PC-3 (cell line): ENCODE measurements around the gene TMEFF2. TPM values are rescaled to one million over a fixed set of nuclear protein-coding genes. Genes with fewer than 3 reads are reported as not detected.

ENCODE experiments used
- ATAC-seq: fragments of 200-7000 bp; cut with Tn5 transposase; 2 replicates; pipeline ENCODE4 v1.9.1; 2020; ENCODE audit warnings: mild to moderate bottlenecking, moderate library complexity
- BruUV-seq: library from RNA; stranded (reverse); fragments of 400-500 nt; replicated peaks from 2 replicates; lab custom pipeline; 2021; lab: Mats Ljungman, UMichigan
- CTCF ChIA-PET: fragments of 300-600 bp; sonication (Branson Sonifier 250); formaldehyde crosslinking; loops from one replicate; lab custom pipeline; 2022; ENCODE audit warnings: antibody characterized with exemption; lab: Charles Lee
- POLR2A ChIA-PET: fragments of 300-600 bp; sonication (Branson Sonifier 250); formaldehyde crosslinking; loops from one replicate; lab custom pipeline; 2022; ENCODE audit warnings: antibody characterized with exemption; ENCODE audit not compliant: unreplicated experiment; lab: Charles Lee
- DNase-seq: peaks from one replicate; pipeline ENCODE4 v3.0.0-alpha.2; 2015
- H2AFZ ChIP-seq: fragments of 300-600 bp; sonication (generic); 2 replicates; pipeline ENCODE4 v1.6.0; 2016; ENCODE audit warnings: antibody characterized with exemption, low read length
- H3F3A ChIP-seq: fragments of 300-600 bp; sonication (generic); one replicate; pipeline ENCODE4 v1.6.0; 2017; ENCODE audit warnings: antibody characterized with exemption, low read length, control low read depth, mild to moderate bottlenecking; ENCODE audit not compliant: unreplicated experiment
- H3K27ac ChIP-seq: fragments of 300-600 bp; sonication (generic); 2 replicates; pipeline ENCODE4 v1.5.1; 2016; ENCODE audit warnings: mild to moderate bottlenecking, low read length
- H3K27me3 ChIP-seq: fragments of 300-600 bp; sonication (generic); 2 replicates; pipeline ENCODE4 v1.6.1; 2016; ENCODE audit warnings: low read length, mixed read lengths
- H3K36me3 ChIP-seq: fragments of 300-600 bp; sonication (generic); 2 replicates; pipeline ENCODE4 v1.6.1; 2016; ENCODE audit warnings: low read depth, mixed run types, low read length, mixed read lengths
- H3K4me1 ChIP-seq: fragments of 300-600 bp; sonication (generic); 2 replicates; pipeline ENCODE4 v1.5.1; 2016; ENCODE audit warnings: low read length; ENCODE audit not compliant: insufficient read depth
- H3K4me2 ChIP-seq: fragments of 300-600 bp; sonication (generic); 2 replicates; pipeline ENCODE4 v1.6.0; 2016; ENCODE audit warnings: low read length
- H3K4me3 ChIP-seq: fragments of 300-600 bp; sonication (generic); 2 replicates; pipeline ENCODE4 v1.5.1; 2016; ENCODE audit warnings: mild to moderate bottlenecking, low read length, mixed read lengths
- H3K79me2 ChIP-seq: fragments of 300-600 bp; sonication (generic); 2 replicates; pipeline ENCODE4 v1.6.1; 2017; ENCODE audit warnings: low read length, mixed read lengths
- H3K9ac ChIP-seq: fragments of 300-600 bp; sonication (generic); 2 replicates; pipeline ENCODE4 v1.6.0; 2016; ENCODE audit warnings: mild to moderate bottlenecking, low read length
- H3K9me2 ChIP-seq: fragments of 300-600 bp; sonication (generic); replicated peaks from 2 replicates; pipeline ENCODE4 v1.6.1; 2016; ENCODE audit warnings: mixed run types, low read length, mixed read lengths
- H3K9me3 ChIP-seq: fragments of 300-600 bp; sonication (generic); 2 replicates; pipeline ENCODE4 v1.6.1; 2016; ENCODE audit warnings: low read length, mixed read lengths
- H4K20me1 ChIP-seq: fragments of 300-600 bp; sonication (generic); 2 replicates; pipeline ENCODE4 v1.6.1; 2016; ENCODE audit warnings: low read length, mixed read lengths
- CTCF ChIP-seq: fragments of 300-600 bp; sonication (generic); conservative IDR thresholded peaks from 2 replicates; pipeline ENCODE4 v1.5.1; 2017; ENCODE audit warnings: antibody characterized with exemption, low read depth, mild to moderate bottlenecking, low read length
- EZH2 ChIP-seq: fragments of 300-600 bp; sonication (generic); IDR thresholded peaks from one replicate; pipeline ENCODE4 v1.6.1; 2017; ENCODE audit warnings: antibody characterized with exemption, mild to moderate bottlenecking, low read length; ENCODE audit not compliant: unreplicated experiment
- EZH2phosphoT487 ChIP-seq: fragments of 300-600 bp; sonication (generic); IDR thresholded peaks from 2 replicates; pipeline ENCODE4 v1.6.1; 2018; ENCODE audit warnings: mild to moderate bottlenecking, antibody characterized with exemption, low read length, borderline replicate concordance
- intact Hi-C: fragments of 100-400 bp; cut with micrococcal nuclease; formaldehyde crosslinking; loops from 2 replicates; pipeline ENCODE4 v1.9.0; 2023
- total RNA-seq: library from RNA; depleted of rRNA; stranded (reverse); fragments of >200 nt; gene quantifications from 2 replicates; pipeline ENCODE4 v1.2.3, GENCODE V29; 2014

The TMEFF2 gene
- total RNA-seq, 1 experiment from 2014 or later = not detected

GRCh38 chr2:192059266-192059665 lies 135.5 kb downstream of the TMEFF2 start:
- H3K4me2 ChIP-seq = no peak overlapping the region
- H3K9me2 ChIP-seq = no peaks in the 10 kb centered on the region
- H3K79me2 ChIP-seq = no peaks in the 10 kb centered on the region
- H3K36me3 ChIP-seq = no peaks in the 10 kb centered on the region
- no peak overlapping the region for H2AFZ ChIP-seq
- no peaks in the 10 kb centered on the region for H3F3A ChIP-seq
- H4K20me1 ChIP-seq = no peaks in the 10 kb centered on the region
- DNase-seq (no peak), ATAC-seq (no peak)
- POLR2A ChIA-PET = no interaction called here
- CTCF ChIA-PET = no interaction called here
- TF ChIP-seq EZH2phosphoT487 (no peak), CTCF (no peak), EZH2 (no peak)
- H3K9me3 ChIP-seq = no peaks in the 10 kb centered on the region
- no TSS peak for BruUV-seq
- no peaks in the 10 kb centered on the region for H3K4me1 ChIP-seq
- intact Hi-C loops = no loop called here
- H3K27ac ChIP-seq = no peak overlapping the region
- H3K27me3 ChIP-seq = no peaks in the 10 kb centered on the region
- no peak overlapping the region for H3K9ac ChIP-seq
- H3K4me3 ChIP-seq = no peak overlapping the region

- Histone ChIP-seq H3K4me2 (no peak overlapping the region), H3K36me3 (no peaks in the 10 kb centered on the region), H3K9me3 (no peaks in the 10 kb centered on the region), H3K9ac (no peak overlapping the region), H3K27me3 (no peaks in the 10 kb centered on the region), H3K4me3 (no peak overlapping the region), H3F3A (no peaks in the 10 kb centered on the region), H3K27ac (no peak overlapping the region), H4K20me1 (no peaks in the 10 kb centered on the region), H3K79me2 (no peaks in the 10 kb centered on the region), H3K9me2 (no peaks in the 10 kb centered on the region), H2AFZ (no peak overlapping the region), H3K4me1 (no peaks in the 10 kb centered on the region)
- CTCF ChIA-PET = no interaction called here
- TF ChIP-seq EZH2 (no peak), EZH2phosphoT487 (no peak), CTCF (no peak)
- ATAC-seq (no peak), DNase-seq (no peak)
- no TSS peak for BruUV-seq
- intact Hi-C loops = no loop called here
- POLR2A ChIA-PET = no interaction called here
These were observed 140.8 kb downstream of the TMEFF2 start for GRCh38 chr2:192053921-192054320.

- H3F3A ChIP-seq = no peaks in the 10 kb centered on the region
- H3K4me1 ChIP-seq = no peaks in the 10 kb centered on the region
- no peak overlapping the region for H3K27ac ChIP-seq
- ATAC-seq (no peak), DNase-seq (no peak)
- POLR2A ChIA-PET = no interaction called here
- H2AFZ ChIP-seq = no peak overlapping the region
- no peaks in the 10 kb centered on the region for H3K27me3 ChIP-seq
- CTCF ChIA-PET = no interaction called here
- no peaks in the 10 kb centered on the region for H3K79me2 ChIP-seq
- H3K9me3 ChIP-seq = no peaks in the 10 kb centered on the region
- H3K4me3 ChIP-seq = no peak overlapping the region
- no peak overlapping the region for H3K9ac ChIP-seq
- TF ChIP-seq EZH2phosphoT487 (no peak), CTCF (no peak), EZH2 (no peak)
- H4K20me1 ChIP-seq = no peaks in the 10 kb centered on the region
- no peaks in the 10 kb centered on the region for H3K9me2 ChIP-seq
- BruUV-seq = no TSS peak
- no peak overlapping the region for H3K4me2 ChIP-seq
- intact Hi-C loops = no loop called here
- H3K36me3 ChIP-seq = no peaks in the 10 kb centered on the region
These were observed 143.2 kb downstream of the TMEFF2 start for GRCh38 chr2:192051533-192051932.
